GM18505 (cell line): ENCODE data around the gene ERBB2.

ENCODE experiments used
- ATAC-seq: cut with Tn5 transposase; IDR thresholded peaks from one replicate; pipeline ENCODE4 v1.9.1; 2021; ENCODE audit not compliant: unreplicated experiment
- POLR2A ChIP-seq: IDR thresholded peaks from 4 replicates; pipeline ENCODE4 v1.6.1; 2011; ENCODE audit warnings: borderline replicate concordance; ENCODE audit not compliant: insufficient read depth, insufficient read length; ENCODE audit errors: extremely low read depth

The ERBB2 gene

DNA sequence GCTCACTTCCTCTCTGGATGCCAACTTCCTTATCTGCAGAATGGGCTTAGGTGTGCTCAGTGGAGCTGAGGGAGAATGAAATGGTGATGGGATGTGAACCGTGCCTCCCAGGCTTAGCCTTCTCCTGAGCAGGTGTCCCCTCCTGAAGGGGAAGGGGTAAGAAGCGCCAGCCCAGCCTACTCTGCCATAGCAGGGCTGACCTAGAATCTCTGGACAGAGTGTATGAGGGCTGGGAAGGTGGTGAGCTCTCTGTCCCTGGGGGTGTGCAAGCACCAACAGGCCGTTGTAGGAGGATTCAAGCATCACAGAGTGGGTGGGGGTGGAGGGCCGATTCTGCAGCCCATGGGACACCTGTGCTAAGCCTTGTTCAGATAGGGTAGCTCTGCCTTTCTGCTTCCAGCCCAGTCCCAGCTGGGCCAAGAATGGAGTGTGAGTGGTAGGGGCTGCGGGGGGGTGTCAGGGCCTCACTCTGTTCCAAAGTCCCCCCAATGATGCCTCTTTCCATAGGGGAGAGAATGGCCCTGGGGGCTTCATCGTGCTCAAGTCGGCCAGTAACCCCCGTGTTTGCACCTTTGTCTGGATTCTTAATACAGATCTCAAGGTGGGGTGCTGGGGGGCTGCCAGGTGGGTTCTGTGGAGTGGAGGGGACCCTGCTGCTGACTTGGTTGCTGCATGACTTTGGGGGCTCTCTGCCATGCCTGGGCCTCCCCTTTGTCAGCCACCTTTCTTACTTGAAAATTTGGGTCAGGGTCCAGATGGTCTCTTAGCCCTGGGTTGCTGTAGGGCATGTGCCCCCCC, 37.9 kb upstream of the ERBB2 start:
- no peak for ATAC-seq
- no peak for TF ChIP-seq POLR2A

DNA sequence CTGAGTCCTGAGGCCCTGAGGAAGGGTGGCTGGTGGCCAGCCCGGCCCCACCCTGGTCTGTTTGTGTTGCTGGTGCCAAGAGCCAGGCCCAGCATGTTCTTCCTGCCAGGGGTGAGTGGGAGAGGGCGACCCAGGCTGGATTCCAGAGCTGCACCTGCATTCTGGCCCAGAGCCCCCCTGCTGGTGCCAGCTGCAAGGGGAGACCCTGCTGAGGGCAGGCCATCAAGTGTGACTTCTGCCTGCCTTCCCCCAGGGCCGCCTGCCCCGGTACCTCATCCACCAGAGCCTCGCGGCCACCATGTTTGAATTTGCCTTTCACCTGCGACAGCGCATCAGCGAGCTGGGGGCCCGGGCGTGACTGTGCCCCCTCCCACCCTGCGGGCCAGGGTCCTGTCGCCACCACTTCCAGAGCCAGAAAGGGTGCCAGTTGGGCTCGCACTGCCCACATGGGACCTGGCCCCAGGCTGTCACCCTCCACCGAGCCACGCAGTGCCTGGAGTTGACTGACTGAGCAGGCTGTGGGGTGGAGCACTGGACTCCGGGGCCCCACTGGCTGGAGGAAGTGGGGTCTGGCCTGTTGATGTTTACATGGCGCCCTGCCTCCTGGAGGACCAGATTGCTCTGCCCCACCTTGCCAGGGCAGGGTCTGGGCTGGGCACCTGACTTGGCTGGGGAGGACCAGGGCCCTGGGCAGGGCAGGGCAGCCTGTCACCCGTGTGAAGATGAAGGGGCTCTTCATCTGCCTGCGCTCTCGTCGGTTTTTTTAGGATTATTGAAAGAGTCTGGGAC, 37.1 kb upstream of the ERBB2 start:
- ATAC-seq: no peak
- no peak for TF ChIP-seq POLR2A

- ATAC-seq: no peak
- TF ChIP-seq POLR2A: no peak
Observed at GRCh38 chr17:39663340-39663687, 36.5 kb upstream of the ERBB2 start.

DNA sequence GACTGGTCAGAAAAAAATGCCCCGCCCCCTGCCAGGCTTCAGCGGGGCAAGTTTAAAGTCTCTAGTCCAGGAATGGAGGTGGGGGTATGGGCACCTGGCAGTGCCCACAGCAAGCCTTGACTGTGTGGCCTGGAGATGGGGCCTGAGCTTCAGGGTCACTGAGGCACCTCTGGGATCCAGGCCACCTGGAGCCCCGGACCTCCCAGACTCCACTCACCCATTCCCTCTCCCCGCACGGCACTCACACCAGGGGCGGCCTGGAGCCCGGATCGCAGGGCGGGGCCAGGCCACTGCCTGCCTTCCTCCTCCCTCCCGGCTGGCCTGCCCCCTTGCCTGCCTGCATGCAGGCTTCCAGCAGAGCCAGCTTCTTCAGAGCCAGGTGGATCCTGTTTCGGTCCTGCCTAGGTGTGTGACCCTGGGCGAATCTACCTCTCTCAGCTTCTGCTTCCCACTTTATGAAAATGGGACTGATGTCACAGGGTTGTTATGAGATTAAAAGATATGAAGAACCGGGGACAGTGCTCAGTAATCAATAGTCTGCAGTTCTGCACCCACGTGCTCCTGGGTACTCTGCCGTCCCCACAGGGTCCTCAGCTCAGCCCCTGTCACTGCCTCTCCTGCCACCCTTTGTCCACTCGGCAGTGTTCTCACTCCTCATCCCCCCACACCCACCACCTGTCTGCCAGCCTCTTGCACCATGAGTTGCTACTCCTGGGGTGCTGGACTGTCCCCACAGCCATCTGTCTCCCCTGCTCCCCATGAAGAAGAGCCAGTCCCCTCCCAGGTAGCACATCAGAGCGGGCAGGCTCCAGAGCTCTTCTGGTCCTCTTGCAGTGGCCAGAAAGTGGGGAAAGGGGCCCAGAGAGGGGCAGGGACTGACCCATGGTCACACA, 35.9 kb upstream of the ERBB2 start:
- TF ChIP-seq POLR2A: no peak
- ATAC-seq: no peak

GRCh38 chr17:39664581-39665561, 35.0 kb upstream of the ERBB2 start, which contains the start of gene TCAP:
Gene TCAP (plus strand): TSS chr17:39665349. CDS start chr17:39665360, 11 bp downstream.
- no peak for ATAC-seq
- no peak for TF ChIP-seq POLR2A

DNA sequence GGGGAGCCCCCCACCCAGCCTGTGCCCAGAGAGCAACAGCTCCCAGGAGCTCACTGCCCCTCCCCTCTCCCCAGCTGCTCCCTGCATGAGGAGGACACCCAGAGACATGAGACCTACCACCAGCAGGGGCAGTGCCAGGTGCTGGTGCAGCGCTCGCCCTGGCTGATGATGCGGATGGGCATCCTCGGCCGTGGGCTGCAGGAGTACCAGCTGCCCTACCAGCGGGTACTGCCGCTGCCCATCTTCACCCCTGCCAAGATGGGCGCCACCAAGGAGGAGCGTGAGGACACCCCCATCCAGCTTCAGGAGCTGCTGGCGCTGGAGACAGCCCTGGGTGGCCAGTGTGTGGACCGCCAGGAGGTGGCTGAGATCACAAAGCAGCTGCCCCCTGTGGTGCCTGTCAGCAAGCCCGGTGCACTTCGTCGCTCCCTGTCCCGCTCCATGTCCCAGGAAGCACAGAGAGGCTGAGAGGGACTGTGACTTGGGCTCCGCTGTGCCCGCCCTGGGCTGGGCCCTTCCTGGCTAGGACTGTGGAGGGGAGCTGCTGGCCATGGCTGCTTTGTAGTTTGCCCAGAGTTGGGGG, 34.1 kb upstream of the ERBB2 start:
- no peak for TF ChIP-seq POLR2A
- ATAC-seq: no peak

- no peak for ATAC-seq
- no peak for TF ChIP-seq POLR2A
Observed at GRCh38 chr17:39666231-39666600, 33.6 kb upstream of the ERBB2 start.

- TF ChIP-seq POLR2A: no peak
- ATAC-seq: no peak
Observed at GRCh38 chr17:39666601-39667261, 33.1 kb upstream of the ERBB2 start.

- no peak for ATAC-seq
- TF ChIP-seq POLR2A: no peak
Observed at GRCh38 chr17:39667262-39667944, 32.5 kb upstream of the ERBB2 start.

DNA sequence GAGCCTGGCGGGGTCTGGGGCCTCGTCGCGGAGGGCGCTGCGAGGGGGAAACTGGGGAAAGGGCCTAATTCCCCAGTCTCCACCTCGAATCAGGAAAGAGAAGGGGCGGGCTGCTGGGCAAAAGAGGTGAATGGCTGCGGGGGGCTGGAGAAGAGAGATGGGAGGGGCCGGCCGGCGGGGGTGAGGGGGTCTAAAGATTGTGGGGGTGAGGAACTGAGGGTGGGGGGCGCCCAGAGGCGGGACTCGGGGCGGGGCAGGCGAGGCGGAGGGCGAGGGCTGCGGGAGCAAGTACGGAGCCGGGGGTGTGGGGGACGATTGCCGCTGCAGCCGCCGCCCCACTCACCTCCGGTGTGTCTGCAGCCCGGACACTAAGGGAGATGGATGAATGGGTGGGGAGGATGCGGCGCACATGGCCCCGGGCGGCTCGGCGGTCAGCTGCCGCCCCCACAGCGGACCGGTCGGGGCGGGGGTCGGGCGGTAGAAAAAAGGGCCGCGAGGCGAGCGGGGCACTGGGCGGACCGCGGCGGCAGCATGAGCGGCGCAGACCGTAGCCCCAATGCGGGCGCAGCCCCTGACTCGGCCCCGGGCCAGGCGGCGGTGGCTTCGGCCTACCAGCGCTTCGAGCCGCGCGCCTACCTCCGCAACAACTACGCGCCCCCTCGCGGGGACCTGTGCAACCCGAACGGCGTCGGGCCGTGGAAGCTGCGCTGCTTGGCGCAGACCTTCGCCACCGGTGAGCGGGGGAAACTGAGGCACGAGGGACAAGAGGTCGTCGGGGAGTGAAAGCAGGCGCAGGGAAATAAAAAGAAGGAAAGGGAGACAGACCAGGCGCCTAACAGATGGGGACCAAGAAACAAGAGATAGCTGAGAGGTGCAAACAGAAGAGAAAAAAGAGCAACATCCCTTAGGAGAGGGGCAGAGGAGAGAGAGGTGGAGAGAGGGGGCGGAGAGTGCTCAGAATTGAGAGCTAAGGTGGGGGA, 31.6 kb upstream of the ERBB2 start, which contains the start of gene PNMT:
Gene PNMT, plus strand, starts transcription at position 509 of the 980 bp plus-strand sequence. Its CDS starts 23 bp downstream, at position 532.
- no peak for TF ChIP-seq POLR2A
- no peak for ATAC-seq
